CD14-positive monocyte (primary cell): Measurements from ENCODE around the gene COL17A1. TPM values are rescaled to one million over a fixed set of nuclear protein-coding genes. Genes with fewer than 3 reads are reported as not detected.

Source experiments
- DNase-seq, 3 donors: peaks; one replicate each; pipeline ENCODE4 v3.0.0-alpha.2; 2011 to 2022
- H2AFZ ChIP-seq: 2 replicates; pipeline ENCODE4 v1.6.0; 2012; ENCODE audit warnings: mild to moderate bottlenecking, low read depth, low read length, inconsistent platforms; ENCODE audit not compliant: insufficient read depth, poor library complexity, severe bottlenecking
- H3K27ac ChIP-seq, 2 donors: 1 replicate in 1 of 2; 2 replicates in 1 of 2; pipeline ENCODE4 v1.5.1; 2012 to 2013; ENCODE audit warnings: low read length in 2 of 2, control low read depth in 1 of 2, inconsistent platforms in 1 of 2, low read depth in 1 of 2, mild to moderate bottlenecking in 1 of 2
- H3K27me3 ChIP-seq, 2 donors: one replicate each; pipeline versions ENCODE4 v1.6.0 to v1.6.1; 2011 to 2013; ENCODE audit warnings: low read length in 2 of 2; ENCODE audit not compliant: control insufficient read depth in 2 of 2, insufficient read depth in 2 of 2
- H3K36me3 ChIP-seq, 2 donors: replicated peaks in 1 of 2; 1 replicate in 1 of 2; 2 replicates in 1 of 2; pipeline versions ENCODE4 v1.5.1 to v1.6.1; 2012 to 2013; ENCODE audit warnings: low read length in 2 of 2, control low read depth in 1 of 2, inconsistent platforms in 1 of 2, mild to moderate bottlenecking in 1 of 2; ENCODE audit not compliant: insufficient read depth in 2 of 2, control insufficient read depth in 1 of 2
- H3K4me1 ChIP-seq, 2 donors: 1 replicate in 1 of 2; 2 replicates in 1 of 2; pipeline versions ENCODE4 v1.5.1 to v1.6.1; 2012 to 2013; ENCODE audit warnings: low read length in 2 of 2, control low read depth in 1 of 2, inconsistent platforms in 1 of 2, mild to moderate bottlenecking in 1 of 2, moderate library complexity in 1 of 2; ENCODE audit not compliant: insufficient read depth in 2 of 2, control insufficient read depth in 1 of 2
- H3K4me2 ChIP-seq: replicated peaks from 2 replicates; pipeline ENCODE3; 2012; ENCODE audit warnings: low read length, moderate library complexity, mild to moderate bottlenecking; ENCODE audit not compliant: poor library complexity, severe bottlenecking; ENCODE audit errors: extremely low read depth
- H3K4me3 ChIP-seq, 3 experiments: fragments of 200-600 bp in 1 of 3; sonication (generic) in 1 of 3; replicated peaks in 1 of 3; 1 replicate in 2 of 3; 2 replicates in 1 of 3; pipeline ENCODE4 v1.5.1; 2011 to 2013; ENCODE audit warnings: low read length in 3 of 3, mild to moderate bottlenecking in 3 of 3, control low read depth in 2 of 3, low read depth in 2 of 3, inconsistent platforms in 1 of 3, moderate library complexity in 1 of 3
- H3K79me2 ChIP-seq: 2 replicates; pipeline ENCODE4 v1.6.0; 2012; ENCODE audit warnings: mild to moderate bottlenecking, control low read depth, inconsistent platforms, low read length, moderate library complexity; ENCODE audit not compliant: insufficient read depth
- H3K9ac ChIP-seq: 2 replicates; pipeline ENCODE4 v1.6.0; 2017; ENCODE audit warnings: low read length, mild to moderate bottlenecking; ENCODE audit not compliant: insufficient read depth, poor library complexity, severe bottlenecking
- H3K9me3 ChIP-seq, 2 donors: replicated peaks in 1 of 2; 1 replicate in 1 of 2; 2 replicates in 1 of 2; pipeline versions ENCODE4 v1.5.1 to v1.6.1; 2012 to 2013; ENCODE audit warnings: low read length in 2 of 2, control low read depth in 1 of 2; ENCODE audit not compliant: control insufficient read depth in 1 of 2, insufficient read depth in 1 of 2
- H4K20me1 ChIP-seq: 2 replicates; pipeline ENCODE4 v1.6.0; 2012; ENCODE audit warnings: mild to moderate bottlenecking, low read length, control low read depth, moderate library complexity; ENCODE audit not compliant: insufficient read depth
- H3K27ac Mint-ChIP-seq, 7 donors: one replicate each; pipeline ENCODE4 v1.8.0; 2020; ENCODE audit warnings: mild to moderate bottlenecking in 7 of 7, mixed read lengths in 7 of 7, moderate library complexity in 6 of 7, inconsistent platforms in 2 of 7
- H3K27me3 Mint-ChIP-seq, 3 donors: one replicate each; pipeline ENCODE4 v1.8.0; 2021 to 2022; ENCODE audit warnings: low read depth in 3 of 3, mild to moderate bottlenecking in 3 of 3, mixed read lengths in 3 of 3, moderate library complexity in 3 of 3, inconsistent platforms in 1 of 3
- H3K36me3 Mint-ChIP-seq, 2 donors: one replicate each; pipeline ENCODE4 v1.8.0; 2020; ENCODE audit warnings: mixed read lengths in 2 of 2, inconsistent platforms in 1 of 2, mild to moderate bottlenecking in 1 of 2
- H3K4me1 Mint-ChIP-seq: one replicate; pipeline ENCODE4 v1.8.0; 2020; ENCODE audit warnings: mild to moderate bottlenecking, mixed read lengths
- H3K4me3 Mint-ChIP-seq, 2 donors: one replicate each; pipeline ENCODE4 v1.8.0; 2020; ENCODE audit warnings: mild to moderate bottlenecking in 2 of 2, mixed read lengths in 2 of 2, moderate library complexity in 1 of 2
- H3K9me3 Mint-ChIP-seq, 7 donors: one replicate each; pipeline ENCODE4 v1.8.0; 2020 to 2022; ENCODE audit warnings: mixed read lengths in 7 of 7, mild to moderate bottlenecking in 6 of 7, moderate library complexity in 6 of 7, inconsistent platforms in 2 of 7
- CTCF ChIP-seq: fragments of 200-600 bp; IDR thresholded peaks from one replicate; pipeline ENCODE4 v1.8.0; 2022; ENCODE audit warnings: antibody characterized with exemption, mild to moderate bottlenecking
- WGBS: methylation state at CpG from one replicate; pipeline ENCODE4 v1.1.5; 2013; ENCODE audit warnings: missing lambda C conversion rate; ENCODE audit not compliant: insufficient coverage; 5-methylcytosine and 5-hydroxymethylcytosine counted together
- intact Hi-C, 2 donors: fragments of 100-400 bp; cut with micrococcal nuclease; formaldehyde crosslinking; loops; one replicate each; pipeline versions ENCODE4 v1.15.0 to v1.15.1; 2023
- polyA minus RNA-seq: library from RNA; depleted of rRNA, polyadenylated mRNA; stranded (reverse); fragments of >200 nt; gene quantifications from 2 replicates; pipeline ENCODE4 v1.2.3, GENCODE V29; 2012
- polyA plus RNA-seq, 3 donors: library from polyadenylated mRNA; depleted of rRNA in 1 of 3; unstranded in 2 of 3; stranded (reverse) in 1 of 3; fragments of 300-500 nt in 2 of 3; fragments of >200 nt in 1 of 3; fragmentation: Illumina TruSeq in 2 of 3; gene quantifications; 1 replicate in 2 of 3; 2 replicates in 1 of 3; pipeline ENCODE4 v1.2.3, GENCODE V29; 2012 to 2021
- total RNA-seq, 12 experiments: library from RNA in 1 of 12; stranded (reverse) in 1 of 12; fragments of 120-200 nt in 1 of 12; gene quantifications; one replicate each; pipeline ENCODE4 v1.2.4 and lab custom pipeline; 2013 to 2026; ENCODE audit warnings: mixed read lengths in 6 of 12, inconsistent platforms in 1 of 12

The COL17A1 gene
- total RNA-seq (2013) = not detected
- polyA plus RNA-seq (not detected), polyA minus RNA-seq (not detected in 2 replicates), total RNA-seq (lab: John Stamatoyannopoulos, UW) (0.07 to 20.2 (median 0.70) reads per million in 11 experiments)

DNA sequence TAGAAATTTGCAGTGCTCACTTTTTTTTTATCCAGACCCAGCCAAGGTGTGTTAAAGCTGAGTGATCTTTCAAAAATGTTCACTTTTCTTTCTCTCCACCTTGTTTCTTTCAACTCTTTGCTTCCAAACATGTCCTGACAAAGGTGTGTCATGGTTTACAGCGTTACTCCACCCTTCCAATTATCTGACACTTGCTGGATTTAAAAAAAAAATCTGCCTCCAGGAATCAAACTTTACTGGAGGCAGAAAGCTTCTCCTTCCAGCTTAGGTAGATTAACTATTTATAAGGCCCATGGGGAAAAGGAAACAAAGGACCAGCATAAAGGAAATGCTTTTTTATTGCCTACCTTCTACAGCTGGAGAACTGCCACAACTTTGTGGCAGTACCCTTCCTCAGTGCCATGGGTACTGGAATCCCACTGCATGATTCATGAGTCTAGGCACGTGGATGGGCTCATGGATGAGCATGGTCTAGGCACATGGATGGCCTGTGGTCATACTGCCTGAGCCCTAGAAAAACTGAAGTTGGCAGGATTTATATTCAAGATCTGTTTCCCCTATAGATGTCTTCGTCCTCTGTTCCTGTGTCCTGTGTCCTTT, at the start of gene COL17A1:
Gene COL17A1, minus strand, starts transcription at position 80 of the 600 bp plus-strand sequence. CDS start 5,207 bp downstream, outside the sequence.
- H3K27me3 Mint-ChIP-seq = peaks cover 0 to 5% (median 2%) of the 10 kb centered on the region in 3 donors
- H3K9ac ChIP-seq = no peak within 1 kb of the TSS
- no peak within 1 kb of the TSS for H3K4me2 ChIP-seq
- DNase-seq = no peak
- no peaks in the 10 kb centered on the region for H4K20me1 ChIP-seq
- no peaks in the 10 kb centered on the region for H3K4me1 Mint-ChIP-seq
- no peaks in the 10 kb centered on the region for H3K4me1 ChIP-seq
- H3K9me3 Mint-ChIP-seq = no peaks in the 10 kb centered on the region
- H3K9me3 ChIP-seq = no peaks in the 10 kb centered on the region
- H3K27ac ChIP-seq = no peak within 1 kb of the TSS
- intact Hi-C loops = no loop called here
- 44% methylated on average over 1 of the region's 3 CpGs for WGBS
- H3K27me3 ChIP-seq = no peaks in the 10 kb centered on the region
- no peak within 1 kb of the TSS for H3K27ac Mint-ChIP-seq
- no peaks in the 10 kb centered on the region for H3K79me2 ChIP-seq
- H3K4me3 ChIP-seq = no peak within 1 kb of the TSS
- no peak within 1 kb of the TSS for H3K4me3 Mint-ChIP-seq
- TF ChIP-seq CTCF = no peak
- H3K36me3 ChIP-seq = no peaks in the 10 kb centered on the region
- H3K36me3 Mint-ChIP-seq = no peaks in the 10 kb centered on the region
- H2AFZ ChIP-seq = peak within 1 kb of the TSS; percentile 17

GRCh38 chr10:104130041-104130440, 44.4 kb upstream of the COL17A1 start:
- DNase-seq = no peak
- no peak overlapping the region for H3K4me3 Mint-ChIP-seq
- no peak for TF ChIP-seq CTCF

More at GRCh38 chr10:104130041-104130440, 44.4 kb upstream of the COL17A1 start:
- Mint-ChIP-seq H3K27ac (no peak overlapping the region), H3K4me1 (peaks cover 5% of the 10 kb centered on the region), H3K9me3 (no peaks in the 10 kb centered on the region), H3K27me3 (peaks cover 0 to 7% (median 4%) of the 10 kb centered on the region in 3 donors), H3K36me3 (peaks cover 11 to 14% of the 10 kb centered on the region in 2 donors)
- H2AFZ ChIP-seq = no peak overlapping the region
- WGBS = no CpG with 5 or more reads among the region's 3 CpGs
- no peaks in the 10 kb centered on the region for H3K27me3 ChIP-seq
- no peaks in the 10 kb centered on the region for H3K4me1 ChIP-seq
- H3K9me3 ChIP-seq = no peaks in the 10 kb centered on the region
- intact Hi-C loops = loop anchor here in 1 of 2 donors (10.0 kb wide), 1 partner anchor 55 kb away; no protein-coding TSS in a partner anchor
- no peak overlapping the region for H3K4me3 ChIP-seq
- H3K9ac ChIP-seq = no peak overlapping the region
- H3K27ac ChIP-seq = no peak overlapping the region
- no peaks in the 10 kb centered on the region for H4K20me1 ChIP-seq
- no peak overlapping the region for H3K4me2 ChIP-seq
- no peaks in the 10 kb centered on the region for H3K79me2 ChIP-seq
- peaks cover 5 to 17% of the 10 kb centered on the region in 2 donors for H3K36me3 ChIP-seq
